ENCODE results near the gene NCKAP5L. TPM values are rescaled to one million over a fixed set of nuclear protein-coding genes. Genes with fewer than 3 reads are reported as not detected.
A peak's percentile ranks its signal among the peaks of the same experiment; 100 is the strongest.
"Not testable (repeated sequence)": the region's sequence is repeated elsewhere in the genome, so short reads cannot be mapped to it uniquely, and the experiment has no call there.

Gene NCKAP5L
- polyA plus RNA-seq, 6 donors from 2014 or later, result 0.70 to 4.0 (median 1.2) TPM; not detected in 1

DNA sequence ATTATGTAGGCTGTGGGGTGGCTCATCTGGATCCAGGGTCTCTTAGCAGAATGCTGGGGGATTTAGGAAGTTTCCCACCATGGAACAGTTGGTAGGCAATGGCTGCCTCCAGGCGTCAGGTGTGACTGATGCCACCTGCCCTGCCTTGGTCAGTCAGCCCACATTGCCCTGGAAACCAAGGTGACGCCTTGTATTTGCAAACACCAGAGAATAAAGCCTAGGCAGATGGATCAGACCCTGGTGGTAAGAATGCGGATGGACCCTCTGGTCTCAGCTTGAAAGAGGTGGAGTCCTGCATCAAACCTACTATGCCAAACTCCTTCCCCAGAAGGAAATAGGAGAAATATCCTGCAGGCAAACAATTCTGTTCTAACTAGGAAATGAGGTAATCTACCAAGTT is 38.2 kb downstream of the NCKAP5L start:
- Mint-ChIP-seq H3K36me3 (peaks cover 0 to 15% of the 10 kb centered on the region in 2 donors), H3K4me3 (no peak overlapping the region), H3K27ac (no peak overlapping the region), H3K27me3 (no peaks in the 10 kb centered on the region), H3K9me3 (peaks cover 0 to 7% (median 0%) of the 10 kb centered on the region in 7 donors), H3K4me1 (peaks cover 0 to 7% (median 0%) of the 10 kb centered on the region in 3 donors)
- ATAC-seq (ENCODE audit: low read depth in 2 of 2) (no peak), DNase-seq (no peak)

DNA sequence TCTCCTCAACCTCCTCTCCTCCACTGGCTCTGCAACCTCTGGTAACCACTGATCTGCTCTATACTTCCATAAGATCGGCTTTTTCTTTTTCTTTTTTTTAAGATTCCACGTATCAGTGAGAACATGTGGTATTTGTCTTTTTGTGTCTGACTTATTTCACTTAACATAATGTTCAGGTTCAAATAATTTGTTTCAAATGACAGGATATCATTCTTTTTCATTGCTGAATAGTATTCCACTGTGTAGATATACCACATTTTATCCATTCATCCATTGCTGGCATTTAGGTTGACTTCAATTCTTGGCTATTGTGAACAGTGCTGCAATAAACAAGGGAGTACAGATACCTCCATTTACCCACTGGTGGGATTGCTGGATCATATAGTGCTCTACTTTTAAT is 40.5 kb downstream of the NCKAP5L start:
- no peak overlapping the region for H3K4me3 Mint-ChIP-seq
- H3K27me3 Mint-ChIP-seq, result peaks cover 7 to 13% (median 13%) of the 10 kb centered on the region in 3 donors
- peaks cover 0 to 15% of the 10 kb centered on the region in 2 donors for H3K36me3 Mint-ChIP-seq
- ATAC-seq (ENCODE audit: low read depth in 2 of 2) (no peak), DNase-seq (no peak)
- H3K4me1 Mint-ChIP-seq, result peaks cover 0 to 7% (median 7%) of the 10 kb centered on the region in 3 donors
- H3K9me3 Mint-ChIP-seq, result peaks cover 0 to 7% (median 0%) of the 10 kb centered on the region in 7 donors
- H3K27ac Mint-ChIP-seq, result peak overlapping the region in 1 of 6 donors; percentile 1

DNA sequence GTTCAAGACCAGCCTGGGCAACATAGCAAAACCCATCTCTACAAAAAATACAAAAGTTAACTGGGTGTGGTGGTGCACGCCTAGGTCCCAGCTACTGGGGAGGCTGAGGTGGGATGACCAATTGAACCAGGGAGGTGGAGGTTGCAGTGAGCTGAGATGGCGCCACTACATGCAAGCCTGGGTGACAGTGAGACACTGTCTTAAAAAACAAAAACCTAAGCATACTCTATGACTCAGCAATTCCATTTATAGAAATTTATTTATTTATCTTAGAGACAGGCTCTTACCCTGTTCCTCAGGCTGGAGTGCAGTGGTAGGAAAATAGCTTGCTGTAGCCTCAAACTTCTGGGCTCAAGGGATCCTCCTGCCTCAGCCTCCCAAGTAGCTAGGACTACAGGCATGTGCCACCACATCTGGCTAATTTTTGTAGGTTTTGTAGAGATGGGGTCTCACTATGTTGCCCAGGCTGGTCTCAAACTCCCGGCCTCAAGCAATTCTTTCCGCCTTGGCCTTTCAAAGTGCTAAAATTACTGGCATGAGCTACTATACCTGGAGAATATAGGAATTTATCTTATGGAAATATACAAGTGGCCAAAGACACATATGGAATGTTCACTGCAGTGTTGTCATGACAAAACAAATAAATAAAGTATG is 43.3 kb downstream of the NCKAP5L start:
- peaks cover 0 to 7% (median 7%) of the 10 kb centered on the region in 3 donors for H3K4me1 Mint-ChIP-seq
- peak overlapping the region in 1 of 6 donors; percentile 54 for H3K27ac Mint-ChIP-seq
- no peak for ATAC-seq (ENCODE audit: low read depth in 2 of 2)
- H3K36me3 Mint-ChIP-seq, result peaks cover 0 to 9% of the 10 kb centered on the region in 2 donors
- peaks cover 0 to 7% (median 0%) of the 10 kb centered on the region in 7 donors for H3K9me3 Mint-ChIP-seq
- H3K27me3 Mint-ChIP-seq, result peaks cover 16 to 28% (median 27%) of the 10 kb centered on the region in 3 donors
- DNase-seq, result no peak
- no peak overlapping the region for H3K4me3 Mint-ChIP-seq

DNA sequence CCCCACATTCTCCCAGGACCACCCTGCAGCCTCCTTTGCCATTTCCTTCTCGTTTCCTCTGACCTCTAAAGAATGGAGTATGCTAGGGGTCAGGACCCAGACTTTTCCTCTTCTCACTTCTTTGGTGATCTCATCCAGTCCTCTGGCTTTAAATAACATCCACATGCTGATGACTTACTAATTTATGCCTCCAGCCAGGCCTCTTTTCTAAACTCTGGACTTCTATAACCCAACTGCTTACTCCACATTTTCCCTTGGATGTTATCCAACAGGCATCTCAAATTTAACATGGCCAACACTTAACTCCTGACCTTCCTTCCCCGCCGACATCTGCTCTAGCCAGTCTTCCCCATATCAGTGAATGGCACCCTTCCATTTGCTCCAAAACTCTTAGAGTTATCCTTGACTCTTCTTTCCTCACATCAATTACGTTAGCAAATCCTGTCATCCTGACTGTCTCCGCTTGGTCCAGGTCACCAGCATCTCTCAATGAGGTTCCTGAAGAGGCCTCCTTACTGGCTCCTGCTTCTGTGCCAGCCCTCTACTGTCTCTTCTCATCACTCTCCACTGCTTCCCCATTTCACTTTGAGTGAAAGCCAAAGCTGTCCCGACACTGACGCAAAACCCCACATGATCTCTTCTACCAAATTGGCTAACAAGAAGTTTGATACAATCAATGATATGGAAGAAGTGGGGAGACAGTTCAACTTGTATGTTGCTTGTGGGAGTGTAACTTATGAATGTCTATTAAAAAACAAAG is 44.1 kb downstream of the NCKAP5L start:
- peaks cover 0 to 7% (median 7%) of the 10 kb centered on the region in 3 donors for H3K4me1 Mint-ChIP-seq
- H3K27me3 Mint-ChIP-seq, result peaks cover 24 to 36% (median 35%) of the 10 kb centered on the region in 3 donors
- H3K36me3 Mint-ChIP-seq, result peaks cover 0 to 6% of the 10 kb centered on the region in 2 donors
- DNase-seq, result no peak
- H3K27ac Mint-ChIP-seq, result peak overlapping the region in 1 of 6 donors; percentile 10
- no peak overlapping the region for H3K4me3 Mint-ChIP-seq
- peak; percentile 52 to 73 for ATAC-seq (ENCODE audit: low read depth in 2 of 2)
- peaks cover 0 to 8% (median 2%) of the 10 kb centered on the region in 7 donors for H3K9me3 Mint-ChIP-seq

DNA sequence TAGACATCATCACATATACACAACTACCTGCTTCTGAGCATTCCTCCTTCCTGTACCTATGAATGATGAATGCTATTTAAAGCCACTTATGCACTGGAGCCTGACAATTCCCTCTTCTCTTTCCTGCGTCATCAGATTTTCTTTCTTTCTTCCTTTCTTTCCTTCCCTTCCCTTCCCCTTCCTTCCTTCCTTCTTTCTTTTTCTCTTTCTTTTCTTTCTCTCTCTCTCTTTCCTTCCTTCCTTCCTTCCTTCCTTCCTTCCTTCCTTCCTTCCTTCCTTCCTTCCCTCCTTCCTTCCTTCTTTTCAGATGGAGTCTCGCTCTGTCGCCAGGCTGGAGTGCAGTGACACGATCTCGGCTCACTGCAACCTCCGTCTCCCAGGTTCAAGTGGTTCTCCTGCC is 47.3 kb downstream of the NCKAP5L start:
- H3K27ac Mint-ChIP-seq; DNase-seq; ATAC-seq (ENCODE audit: low read depth in 2 of 2); H3K4me3 Mint-ChIP-seq; H3K36me3 Mint-ChIP-seq; H3K9me3 Mint-ChIP-seq: not testable (repeated sequence)
- Mint-ChIP-seq H3K4me1 (peaks cover 13 to 25% (median 17%) of the 10 kb centered on the region in 3 donors), H3K27me3 (peaks cover 30 to 48% (median 37%) of the 10 kb centered on the region in 3 donors)

DNA sequence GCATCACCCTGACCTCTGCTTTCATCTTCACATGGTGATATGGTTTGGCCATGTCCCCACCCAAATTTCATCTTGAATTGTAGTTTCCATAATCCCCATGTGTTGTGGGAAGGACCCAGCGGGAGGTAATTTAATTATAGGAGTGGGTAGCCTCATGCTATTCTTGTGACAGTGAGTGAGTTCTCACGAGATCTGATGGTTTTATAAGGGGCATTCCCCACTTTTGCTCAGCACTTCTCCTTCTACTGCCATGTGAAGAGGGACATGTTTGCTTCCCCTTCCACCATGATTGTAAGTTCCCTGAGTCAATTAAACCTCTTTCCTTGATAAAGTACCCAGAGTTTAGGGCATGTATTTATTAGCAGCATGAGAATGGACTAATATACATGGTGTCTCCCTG is 48.6 kb downstream of the NCKAP5L start:
- Mint-ChIP-seq H3K4me1 (peaks cover 13 to 25% (median 17%) of the 10 kb centered on the region in 3 donors), H3K9me3 (peaks cover 0 to 2% (median 0%) of the 10 kb centered on the region in 7 donors), H3K27me3 (peaks cover 30 to 48% (median 37%) of the 10 kb centered on the region in 3 donors), H3K27ac (no peak overlapping the region), H3K36me3 (no peaks in the 10 kb centered on the region), H3K4me3 (no peak overlapping the region)
- DNase-seq (no peak), ATAC-seq (ENCODE audit: low read depth in 2 of 2) (no peak)

DNA sequence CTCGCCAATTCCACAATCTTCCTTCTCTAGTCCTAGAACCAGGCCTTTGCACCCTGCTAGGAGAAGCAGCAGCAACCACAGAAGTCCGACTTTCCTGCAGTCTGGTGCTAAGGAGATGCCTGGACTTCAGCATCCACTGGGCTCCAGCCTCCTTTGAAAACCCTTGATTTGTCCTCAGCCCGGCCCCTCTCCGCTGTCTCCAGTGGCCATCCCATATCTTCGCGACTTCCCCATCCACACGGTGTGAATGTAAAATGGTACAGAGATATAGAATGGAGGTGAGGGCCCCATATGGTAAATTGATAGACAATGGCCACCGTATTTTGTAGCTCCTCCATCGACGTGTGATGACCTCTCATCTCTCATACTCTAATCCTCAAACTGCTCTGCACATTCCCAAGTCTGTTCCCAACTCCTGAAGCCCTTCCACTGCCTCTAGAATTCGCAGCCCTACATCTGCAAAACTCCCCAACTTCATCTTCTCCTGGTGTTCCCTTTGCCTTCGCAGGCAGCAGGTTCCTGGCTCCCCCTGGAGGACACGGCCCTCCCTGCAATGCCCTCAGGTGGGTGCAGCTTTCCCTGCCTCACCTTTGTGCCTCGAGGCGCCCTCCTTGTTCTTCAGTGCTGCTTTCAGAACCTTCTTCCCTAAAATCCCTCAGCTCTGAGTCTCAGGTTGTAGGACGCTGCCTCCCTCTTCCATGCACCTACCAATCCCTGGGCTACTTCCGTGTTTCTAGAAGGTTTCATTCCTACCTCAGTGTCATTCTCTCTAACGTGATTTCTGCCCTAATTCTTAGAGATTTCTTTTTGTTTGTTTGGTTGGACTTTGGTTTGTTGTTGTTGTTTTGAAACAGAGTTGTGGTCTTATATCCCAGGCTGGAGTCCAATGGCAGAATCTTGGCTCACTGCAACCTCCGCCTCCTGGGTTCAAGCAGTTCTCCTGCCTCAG is 50.1 kb downstream of the NCKAP5L start:
- ATAC-seq (ENCODE audit: low read depth in 2 of 2), result peak; percentile 68 to 82
- Mint-ChIP-seq H3K4me3 (peak overlapping the region in 2 of 8 donors; percentile 11 to 35), H3K27me3 (peaks cover 23 to 35% (median 24%) of the 10 kb centered on the region in 3 donors), H3K36me3 (no peaks in the 10 kb centered on the region), H3K4me1 (peaks cover 13 to 18% (median 17%) of the 10 kb centered on the region in 3 donors), H3K9me3 (peaks cover 0 to 2% (median 0%) of the 10 kb centered on the region in 7 donors), H3K27ac (peak overlapping the region in 1 of 6 donors; percentile 77)
- DNase-seq, result peak; percentile 55

DNA sequence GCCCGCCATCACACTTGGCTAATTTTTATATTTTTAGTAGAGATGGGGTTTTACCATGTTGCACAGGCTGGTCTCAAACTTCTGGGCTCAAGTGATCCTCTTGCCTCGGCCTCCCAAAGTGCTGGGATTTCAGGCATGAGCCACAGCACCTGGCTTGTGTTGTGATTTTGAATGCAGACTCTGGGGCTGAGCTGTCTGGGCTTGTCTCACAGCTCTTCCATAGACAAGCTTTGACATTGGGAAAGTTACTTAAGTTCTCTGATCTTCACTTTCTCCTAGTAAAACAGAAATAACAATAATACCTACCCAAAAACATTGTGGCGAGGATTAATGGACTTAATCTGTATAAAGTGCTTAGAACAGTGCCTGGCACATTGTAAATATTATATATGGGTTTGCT is 50.9 kb downstream of the NCKAP5L start:
- no peak overlapping the region for H3K4me3 Mint-ChIP-seq
- DNase-seq, result no peak
- peaks cover 13 to 18% (median 17%) of the 10 kb centered on the region in 3 donors for H3K4me1 Mint-ChIP-seq

DNA sequence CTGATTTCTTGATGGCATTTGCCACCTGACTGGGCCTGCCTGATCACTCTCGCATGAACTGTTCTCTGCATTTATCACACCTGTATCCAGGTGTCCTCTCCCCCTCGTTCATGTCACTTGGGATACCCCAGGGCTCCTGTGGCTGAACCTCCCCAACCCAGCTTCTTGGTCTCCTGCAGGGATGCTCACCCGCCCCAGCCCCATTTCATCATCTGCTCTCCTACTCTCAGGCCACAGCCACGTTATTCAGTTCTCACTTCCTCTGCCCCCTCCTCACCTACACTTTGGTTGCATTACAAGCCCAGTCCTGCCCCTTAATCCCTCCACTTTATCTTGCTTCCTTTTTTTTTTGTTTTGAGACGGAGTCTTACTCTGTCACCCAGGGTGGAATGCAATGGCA is 51.4 kb downstream of the NCKAP5L start:
- Mint-ChIP-seq H3K27ac (peak overlapping the region in 1 of 6 donors; percentile 85), H3K36me3 (no peaks in the 10 kb centered on the region), H3K9me3 (peaks cover 0 to 2% (median 0%) of the 10 kb centered on the region in 7 donors), H3K4me1 (peaks cover 13 to 18% (median 17%) of the 10 kb centered on the region in 3 donors), H3K4me3 (no peak overlapping the region), H3K27me3 (peaks cover 23 to 35% (median 24%) of the 10 kb centered on the region in 3 donors)
- DNase-seq (no peak), ATAC-seq (ENCODE audit: low read depth in 2 of 2) (no peak)

More for the DNA sequence above, 50.9 kb downstream of the NCKAP5L start:
- Mint-ChIP-seq H3K36me3 (no peaks in the 10 kb centered on the region), H3K27me3 (peaks cover 23 to 35% (median 24%) of the 10 kb centered on the region in 3 donors), H3K9me3 (peaks cover 0 to 2% (median 0%) of the 10 kb centered on the region in 7 donors), H3K27ac (no peak overlapping the region)
- ATAC-seq (ENCODE audit: low read depth in 2 of 2), result no peak

DNA sequence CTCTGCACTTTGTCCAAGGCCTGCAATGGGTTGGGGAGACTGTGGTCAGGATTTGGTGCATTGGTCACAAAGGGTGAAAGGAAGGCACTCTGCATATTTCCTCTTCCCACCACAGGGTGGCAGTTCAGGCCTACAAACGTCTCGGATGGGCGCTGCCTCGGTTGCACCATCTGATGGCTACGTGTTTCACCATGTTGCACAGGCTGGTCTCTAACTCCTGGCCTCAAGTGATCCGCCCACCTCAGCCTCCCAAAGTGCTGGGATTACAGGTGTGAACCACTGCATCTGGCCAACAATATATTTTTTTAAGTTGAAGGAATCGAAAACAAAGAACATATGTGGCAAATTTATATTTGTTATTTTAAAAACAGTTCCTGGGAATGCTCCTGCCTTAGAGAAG is 51.8 kb downstream of the NCKAP5L start:
- Mint-ChIP-seq H3K4me1 (peaks cover 13 to 18% (median 17%) of the 10 kb centered on the region in 3 donors), H3K4me3 (no peak overlapping the region), H3K27me3 (peaks cover 23 to 35% (median 24%) of the 10 kb centered on the region in 3 donors), H3K27ac (no peak overlapping the region), H3K36me3 (no peaks in the 10 kb centered on the region), H3K9me3 (peaks cover 0 to 2% (median 0%) of the 10 kb centered on the region in 7 donors)
- ATAC-seq (ENCODE audit: low read depth in 2 of 2) (peak; percentile 67 to 71), DNase-seq (peak; percentile 31)

DNA sequence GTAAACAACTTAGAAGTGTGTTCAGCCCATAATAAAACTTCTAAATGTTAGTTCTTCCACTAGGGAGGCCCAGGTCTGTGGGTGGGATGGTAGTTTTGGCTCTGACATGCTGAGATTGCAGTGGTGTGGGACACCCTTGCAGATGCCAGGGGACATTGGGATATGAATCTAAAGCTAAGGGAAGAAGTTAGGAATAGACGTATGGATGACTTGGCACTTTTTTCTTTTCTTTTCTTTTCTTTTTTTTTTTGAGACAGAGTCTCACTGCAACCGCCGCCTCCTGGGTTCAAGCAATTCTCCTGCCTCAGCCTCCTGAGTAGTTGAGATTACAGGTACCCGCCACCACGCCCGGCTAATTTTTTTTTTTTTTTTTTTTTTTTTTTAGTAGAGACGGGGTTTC is 55.1 kb downstream of the NCKAP5L start:
- peaks cover 9 to 14% (median 12%) of the 10 kb centered on the region in 3 donors for H3K4me1 Mint-ChIP-seq
- DNase-seq; H3K27ac Mint-ChIP-seq; H3K27me3 Mint-ChIP-seq; H3K9me3 Mint-ChIP-seq; ATAC-seq (ENCODE audit: low read depth in 2 of 2); H3K36me3 Mint-ChIP-seq; H3K4me3 Mint-ChIP-seq: not testable (repeated sequence)

DNA sequence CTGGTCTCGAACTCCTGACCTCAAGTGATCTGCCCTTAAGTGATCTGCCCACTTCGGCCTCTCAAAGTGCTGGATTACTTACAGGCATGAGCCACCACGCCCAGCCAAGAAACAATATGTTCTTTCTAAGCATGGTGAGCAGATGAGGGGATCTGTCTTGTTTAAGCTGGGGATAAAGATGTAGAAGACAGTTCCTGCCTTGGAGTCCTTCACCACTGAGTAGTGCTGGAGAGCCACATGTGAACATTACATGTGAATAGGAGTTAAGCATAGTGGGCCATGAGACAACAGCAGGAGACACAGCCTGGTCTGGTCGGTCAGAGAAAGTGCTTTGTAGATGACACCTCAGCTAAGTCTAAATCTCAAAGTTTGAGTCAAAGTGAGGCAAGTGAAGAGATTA is 60.9 kb downstream of the NCKAP5L start:
- peaks cover 0 to 13% of the 10 kb centered on the region in 2 donors for H3K36me3 Mint-ChIP-seq
- no peak for DNase-seq
- no peaks in the 10 kb centered on the region for H3K9me3 Mint-ChIP-seq
- H3K4me3 Mint-ChIP-seq, result peak overlapping the region in 1 of 8 donors; percentile 54
- peaks cover 0 to 4% (median 0%) of the 10 kb centered on the region in 3 donors for H3K27me3 Mint-ChIP-seq
- H3K4me1 Mint-ChIP-seq, result peaks cover 11 to 28% (median 15%) of the 10 kb centered on the region in 3 donors
- H3K27ac Mint-ChIP-seq, result peak overlapping the region in 3 of 6 donors; percentile 16 to 79 (median 65)
- no peak for ATAC-seq (ENCODE audit: low read depth in 2 of 2)
